Skeletal muscle satellite cell (primary cell): ENCODE results near the gene UNC45A.

Experiments used
- H3K27me3 ChIP-seq: 2 replicates; pipeline ENCODE4 v1.7.0; 2013; ENCODE audit warnings: low read length; ENCODE audit not compliant: control insufficient read depth, insufficient read depth
- H3K36me3 ChIP-seq: 2 replicates; pipeline ENCODE4 v1.7.0; 2013; ENCODE audit warnings: mild to moderate bottlenecking, control low read depth, low read length; ENCODE audit not compliant: insufficient read depth
- H3K4me1 ChIP-seq: 2 replicates; pipeline ENCODE4 v1.7.0; 2013; ENCODE audit warnings: low read length; ENCODE audit not compliant: control insufficient read depth, insufficient read depth
- H3K4me2 ChIP-seq: 2 replicates; pipeline ENCODE4 v1.7.0; 2013; ENCODE audit warnings: mild to moderate bottlenecking, low read length
- H3K4me3 ChIP-seq: 2 replicates; pipeline ENCODE4 v1.7.0; 2013; ENCODE audit warnings: low read length
- H3K9ac ChIP-seq: 2 replicates; pipeline ENCODE4 v1.7.0; 2013; ENCODE audit warnings: mild to moderate bottlenecking, low read depth, low read length, moderate library complexity
- H3K9me3 ChIP-seq: replicated peaks from 2 replicates; pipeline ENCODE4 v1.7.0; 2013; ENCODE audit warnings: mild to moderate bottlenecking, control low read depth, low read length

The UNC45A gene

GRCh38 chr15:90952901-90953677 is 18.0 kb downstream of the UNC45A start:
- Histone ChIP-seq H3K36me3 (peaks cover 53% of the 10 kb centered on the region), H3K4me1 (peaks cover 38% of the 10 kb centered on the region), H3K9ac (no peak overlapping the region), H3K4me3 (no peak overlapping the region), H3K9me3 (no peaks in the 10 kb centered on the region), H3K27me3 (no peaks in the 10 kb centered on the region), H3K4me2 (no peak overlapping the region)

GRCh38 chr15:90953947-90954711 is 19.0 kb downstream of the UNC45A start:
- Histone ChIP-seq H3K4me2 (peak overlapping the region; percentile 96), H3K9me3 (no peaks in the 10 kb centered on the region), H3K4me3 (no peak overlapping the region), H3K36me3 (peaks cover 45% of the 10 kb centered on the region), H3K9ac (peak overlapping the region; percentile 96), H3K4me1 (peaks cover 37% of the 10 kb centered on the region), H3K27me3 (no peaks in the 10 kb centered on the region)

GRCh38 chr15:90954712-90955623 is 19.9 kb downstream of the UNC45A start, which contains the start of gene RCCD1:
RCCD1 (plus strand) TSS chr15:90954884; CDS start chr15:90956735, 1,851 bp downstream.
- Histone ChIP-seq H3K9me3 (no peaks in the 10 kb centered on the region), H3K4me1 (peaks cover 36% of the 10 kb centered on the region), H3K36me3 (peaks cover 39% of the 10 kb centered on the region), H3K4me3 (peak within 1 kb of the TSS; percentile 87), H3K4me2 (peak within 1 kb of the TSS; percentile 96), H3K9ac (peak within 1 kb of the TSS; percentile 96), H3K27me3 (no peaks in the 10 kb centered on the region)

GRCh38 chr15:90955624-90956273 is 20.7 kb downstream of the UNC45A start:
- H3K27me3 ChIP-seq = no peaks in the 10 kb centered on the region
- H3K4me1 ChIP-seq = peaks cover 43% of the 10 kb centered on the region
- H3K9me3 ChIP-seq = no peaks in the 10 kb centered on the region
- H3K4me3 ChIP-seq = peak overlapping the region; percentile 87
- H3K9ac ChIP-seq = peak overlapping the region; percentile 96
- peaks cover 33% of the 10 kb centered on the region for H3K36me3 ChIP-seq
- H3K4me2 ChIP-seq = peak overlapping the region; percentile 96

- H3K4me3 ChIP-seq = peak overlapping the region; percentile 87
- H3K27me3 ChIP-seq = no peaks in the 10 kb centered on the region
- peaks cover 45% of the 10 kb centered on the region for H3K4me1 ChIP-seq
- peak overlapping the region; percentile 96 for H3K4me2 ChIP-seq
- no peaks in the 10 kb centered on the region for H3K9me3 ChIP-seq
- H3K9ac ChIP-seq = peak overlapping the region; percentile 96
- H3K36me3 ChIP-seq = peaks cover 34% of the 10 kb centered on the region
Observed at GRCh38 chr15:90956274-90957030, 21.4 kb downstream of the UNC45A start.

- Histone ChIP-seq H3K27me3 (no peaks in the 10 kb centered on the region), H3K4me1 (peaks cover 45% of the 10 kb centered on the region), H3K4me2 (peak overlapping the region; percentile 96), H3K36me3 (peaks cover 34% of the 10 kb centered on the region), H3K4me3 (peak overlapping the region; percentile 87), H3K9ac (peak overlapping the region; percentile 96), H3K9me3 (no peaks in the 10 kb centered on the region)
Observed at GRCh38 chr15:90957031-90957790, 22.1 kb downstream of the UNC45A start.

GRCh38 chr15:90957791-90958190 is 22.7 kb downstream of the UNC45A start:
- H3K4me2 ChIP-seq = peak overlapping the region; percentile 96
- H3K36me3 ChIP-seq = peaks cover 36% of the 10 kb centered on the region
- H3K4me3 ChIP-seq = peak overlapping the region; percentile 87
- peak overlapping the region; percentile 96 for H3K9ac ChIP-seq
- H3K4me1 ChIP-seq = peaks cover 45% of the 10 kb centered on the region
- no peaks in the 10 kb centered on the region for H3K9me3 ChIP-seq
- H3K27me3 ChIP-seq = no peaks in the 10 kb centered on the region

GRCh38 chr15:90959028-90959595 is 24.0 kb downstream of the UNC45A start:
- Histone ChIP-seq H3K4me1 (peaks cover 45% of the 10 kb centered on the region), H3K36me3 (peaks cover 35% of the 10 kb centered on the region), H3K9ac (no peak overlapping the region), H3K4me2 (no peak overlapping the region), H3K9me3 (no peaks in the 10 kb centered on the region), H3K4me3 (no peak overlapping the region), H3K27me3 (no peaks in the 10 kb centered on the region)

GRCh38 chr15:90959894-90960293 is 24.8 kb downstream of the UNC45A start:
- Histone ChIP-seq H3K9me3 (no peaks in the 10 kb centered on the region), H3K9ac (no peak overlapping the region), H3K36me3 (peaks cover 35% of the 10 kb centered on the region), H3K27me3 (no peaks in the 10 kb centered on the region), H3K4me3 (no peak overlapping the region), H3K4me2 (no peak overlapping the region), H3K4me1 (peaks cover 42% of the 10 kb centered on the region)
